GM19324 (cell line): ENCODE measurements around the gene CGB8.
A peak's percentile ranks its signal among the peaks of the same experiment; 100 is the strongest.
"Not testable (repeated sequence)": the region's sequence is repeated elsewhere in the genome, so short reads cannot be mapped to it uniquely, and the experiment has no call there.

Source experiments
- ATAC-seq: cut with Tn5 transposase; IDR thresholded peaks from one replicate; pipeline ENCODE4 v1.9.1; 2021; ENCODE audit warnings: mild to moderate bottlenecking, moderate library complexity; ENCODE audit not compliant: unreplicated experiment, low FRiP score

Gene CGB8

GRCh38 chr19:49049011-49049410, at the start of gene CGB8:
TSS of gene CGB8 (minus strand) at chr19:49049111. CDS start at chr19:49048739, 372 bp downstream.
- not testable (repeated sequence) for ATAC-seq

- no peak for ATAC-seq
These were observed 48.8 kb upstream of the CGB8 start for GRCh38 chr19:49097453-49098288.

- ATAC-seq: no peak
These were observed 45.9 kb upstream of the CGB8 start for GRCh38 chr19:49094505-49095482.

- ATAC-seq: no peak
These were observed 43.8 kb upstream of the CGB8 start for GRCh38 chr19:49092686-49093085.

- ATAC-seq: no peak
These were observed 42.6 kb upstream of the CGB8 start for GRCh38 chr19:49091391-49092038.

- no peak for ATAC-seq
These were observed 37.4 kb upstream of the CGB8 start for GRCh38 chr19:49086296-49086695.

GRCh38 chr19:49085868-49086232, 36.9 kb upstream of the CGB8 start:
- no peak for ATAC-seq

GRCh38 chr19:49085020-49085867, 36.3 kb upstream of the CGB8 start, which contains the start of gene SNRNP70:
TSS of gene SNRNP70 (plus strand) at chr19:49085451. CDS start at chr19:49086415, 964 bp downstream.
- ATAC-seq: peak; percentile 93

- ATAC-seq: no peak
These were observed 35.5 kb upstream of the CGB8 start for GRCh38 chr19:49084206-49085019.

- no peak for ATAC-seq
These were observed 32.4 kb upstream of the CGB8 start for GRCh38 chr19:49081273-49081672.

- ATAC-seq: no peak
These were observed 31.5 kb upstream of the CGB8 start for GRCh38 chr19:49080392-49080791.

GRCh38 chr19:49074869-49075268, 26.0 kb upstream of the CGB8 start:
- not testable (repeated sequence) for ATAC-seq

- ATAC-seq: no peak
These were observed 24.8 kb upstream of the CGB8 start for GRCh38 chr19:49073514-49074378.

- ATAC-seq: no peak
These were observed 23.1 kb upstream of the CGB8 start for GRCh38 chr19:49071860-49072547.

- no peak for ATAC-seq
These were observed 21.5 kb upstream of the CGB8 start for GRCh38 chr19:49070416-49070815.

GRCh38 chr19:49069026-49069425, 20.1 kb upstream of the CGB8 start:
- no peak for ATAC-seq

- no peak for ATAC-seq
These were observed 18.6 kb upstream of the CGB8 start for GRCh38 chr19:49067554-49067953.
